ENCODE results near the gene TNIK.
A peak's percentile ranks its signal among the peaks of the same experiment; 100 is the strongest.

TNIK gene

GRCh38 chr3:171219258-171219657, 240.9 kb downstream of the TNIK start:
- no peak for DNase-seq

GRCh38 chr3:171218069-171218468, 242.1 kb downstream of the TNIK start:
- no peak for DNase-seq

- DNase-seq = no peak
These were observed 246.3 kb downstream of the TNIK start for GRCh38 chr3:171213907-171214306.

- DNase-seq = no peak
These were observed 247.0 kb downstream of the TNIK start for GRCh38 chr3:171213178-171213577.

GRCh38 chr3:171212648-171213047, 247.6 kb downstream of the TNIK start:
- no peak for DNase-seq

GRCh38 chr3:171206283-171206682, 253.9 kb downstream of the TNIK start:
- no peak for DNase-seq

GRCh38 chr3:171204942-171205341, 255.3 kb downstream of the TNIK start:
- DNase-seq = no peak

- no peak for DNase-seq
These were observed 258.4 kb downstream of the TNIK start for GRCh38 chr3:171201825-171202224.

- no peak for DNase-seq
These were observed 259.5 kb downstream of the TNIK start for GRCh38 chr3:171200750-171201088.

GRCh38 chr3:171200052-171200749, 260.0 kb downstream of the TNIK start:
- DNase-seq = no peak

- no peak for DNase-seq
These were observed 260.8 kb downstream of the TNIK start for GRCh38 chr3:171199473-171199829.

- no peak for DNase-seq
These were observed 261.3 kb downstream of the TNIK start for GRCh38 chr3:171198781-171199472.

GRCh38 chr3:171195686-171196085, 264.5 kb downstream of the TNIK start:
- DNase-seq = no peak

- DNase-seq = no peak
These were observed 265.2 kb downstream of the TNIK start for GRCh38 chr3:171194965-171195364.

GRCh38 chr3:171193693-171194092, 266.5 kb downstream of the TNIK start:
- DNase-seq = no peak

- DNase-seq = no peak
These were observed 267.9 kb downstream of the TNIK start for GRCh38 chr3:171192176-171192854.

- no peak for DNase-seq
These were observed 269.5 kb downstream of the TNIK start for GRCh38 chr3:171190668-171191067.

GRCh38 chr3:171189394-171190080, 270.7 kb downstream of the TNIK start:
- no peak for DNase-seq

GRCh38 chr3:171187706-171188290, 272.4 kb downstream of the TNIK start:
- peak; percentile 43 for DNase-seq

- DNase-seq = no peak
These were observed 273.2 kb downstream of the TNIK start for GRCh38 chr3:171186817-171187500.

- DNase-seq = no peak
These were observed 273.8 kb downstream of the TNIK start for GRCh38 chr3:171186383-171186782.

GRCh38 chr3:171185959-171186358, 274.2 kb downstream of the TNIK start:
- DNase-seq = no peak

GRCh38 chr3:171184372-171184771, 275.8 kb downstream of the TNIK start:
- DNase-seq = peak; percentile 5
